Neural cell (in vitro differentiated cells): ENCODE measurements around the gene ZRANB3. TPM values are rescaled to one million over a fixed set of nuclear protein-coding genes. Genes with fewer than 3 reads are reported as not detected.

Source experiments
- H2AFZ ChIP-seq: fragments of 200-600, 300-800 bp; sonication (generic), shearing (Covaris generic); 2 replicates; pipeline ENCODE4 v1.6.0; 2014; ENCODE audit warnings: low read depth, mild to moderate bottlenecking, antibody characterized with exemption, low read length, moderate library complexity
- H3F3A ChIP-seq: fragments of 200-600 bp; shearing (Covaris generic); 2 replicates; pipeline ENCODE4 v1.6.1; 2016; ENCODE audit warnings: mild to moderate bottlenecking, moderate library complexity, mixed read lengths, antibody characterized with exemption, low read length; ENCODE audit not compliant: insufficient read depth, poor library complexity, severe bottlenecking
- H3K27ac ChIP-seq: fragments of 200-600, 300-800 bp; sonication (generic), shearing (Covaris generic); 2 replicates; pipeline ENCODE4 v1.5.1; 2014; ENCODE audit warnings: mild to moderate bottlenecking, low read length, moderate library complexity
- H3K27me3 ChIP-seq: fragments of 300-800, 200-600 bp; sonication (generic), shearing (Covaris generic); 2 replicates; pipeline ENCODE4 v1.6.0; 2014; ENCODE audit warnings: mild to moderate bottlenecking, low read depth, low read length, moderate library complexity; ENCODE audit not compliant: insufficient read depth
- H3K36me3 ChIP-seq: fragments of 300-800, 200-600 bp; sonication (generic), shearing (Covaris generic); 2 replicates; pipeline ENCODE4 v1.5.1; 2014; ENCODE audit warnings: mild to moderate bottlenecking, antibody characterized with exemption, low read length, moderate library complexity; ENCODE audit not compliant: insufficient read depth
- H3K4me2 ChIP-seq: fragments of 300-800, 200-600 bp; sonication (generic), shearing (Covaris generic); 2 replicates; pipeline ENCODE4 v1.6.0; 2014; ENCODE audit warnings: mild to moderate bottlenecking, low read length
- H3K4me3 ChIP-seq: fragments of 300-800, 200-600 bp; sonication (generic), shearing (Covaris generic); 2 replicates; pipeline ENCODE4 v1.5.1; 2014; ENCODE audit warnings: mild to moderate bottlenecking, low read length, moderate library complexity
- H3K79me2 ChIP-seq: fragments of 200-600 bp; shearing (Covaris generic); replicated peaks from 2 replicates; pipeline ENCODE4 v1.6.0; 2014; ENCODE audit warnings: mild to moderate bottlenecking, low read length, moderate library complexity; ENCODE audit not compliant: insufficient read depth
- H3K9ac ChIP-seq: fragments of 300-800, 200-600 bp; sonication (generic), shearing (Covaris generic); 2 replicates; pipeline ENCODE4 v1.6.1; 2016; ENCODE audit warnings: mild to moderate bottlenecking, low read length, mixed read lengths
- H3K9me2 ChIP-seq: fragments of 200-600 bp; shearing (Covaris generic); 2 replicates; pipeline ENCODE4 v1.6.1; 2016; ENCODE audit warnings: mild to moderate bottlenecking, low read length, mixed read lengths; ENCODE audit not compliant: insufficient read depth
- H3K9me3 ChIP-seq: fragments of 200-600, 300-800 bp; sonication (generic), shearing (Covaris generic); 2 replicates; pipeline ENCODE4 v1.6.1; 2016; ENCODE audit warnings: mild to moderate bottlenecking, mixed run types, low read length, moderate library complexity, mixed read lengths
- H4K20me1 ChIP-seq: fragments of 200-600 bp; shearing (Covaris generic); 2 replicates; pipeline ENCODE4 v1.6.1; 2016; ENCODE audit warnings: mild to moderate bottlenecking, mixed run types; ENCODE audit not compliant: insufficient read depth
- EP300 ChIP-seq: fragments of 450-650 bp; conservative IDR thresholded peaks from 2 replicates; pipeline ENCODE4 v1.6.1; 2014; ENCODE audit warnings: antibody characterized with exemption, mild to moderate bottlenecking, moderate library complexity; ENCODE audit not compliant: poor library complexity, severe bottlenecking
- EZH2 ChIP-seq: fragments of 200-600, 300-800 bp; shearing (Covaris generic), sonication (generic); IDR thresholded peaks from 2 replicates; pipeline ENCODE4 v1.6.1; 2014; ENCODE audit warnings: antibody characterized with exemption, low read length, borderline replicate concordance, mild to moderate bottlenecking; ENCODE audit not compliant: insufficient read depth, poor library complexity, severe bottlenecking
- MXI1 ChIP-seq: fragments of 450-650 bp; conservative IDR thresholded peaks from 2 replicates; pipeline ENCODE4 v1.6.1; 2014; ENCODE audit warnings: antibody characterized with exemption, mild to moderate bottlenecking; ENCODE audit not compliant: poor library complexity, severe bottlenecking
- POLR2AphosphoS5 ChIP-seq: IDR thresholded peaks from 2 replicates; pipeline ENCODE4 v1.6.1; 2012
- RAD21 ChIP-seq: fragments of 450-650 bp; conservative IDR thresholded peaks from 2 replicates; pipeline ENCODE4 v1.6.1; 2014; ENCODE audit warnings: antibody characterized with exemption, mild to moderate bottlenecking, moderate library complexity
- SMC3 ChIP-seq: fragments of 450-650 bp; conservative IDR thresholded peaks from 2 replicates; pipeline ENCODE4 v1.6.1; 2014; ENCODE audit warnings: antibody characterized with exemption, mild to moderate bottlenecking, moderate library complexity; ENCODE audit not compliant: poor library complexity
- TAF1 ChIP-seq: IDR thresholded peaks from 2 replicates; pipeline ENCODE4 v1.6.1; 2012; ENCODE audit warnings: low read depth
- polyA plus RNA-seq: library from polyadenylated mRNA; depleted of rRNA; stranded (reverse); fragments of >200 nt; gene quantifications from 2 replicates; pipeline ENCODE4 v1.2.3, GENCODE V29; 2014
- TF ChIP-seq, protein P1 (sequence below): IDR thresholded peaks from 2 replicates; pipeline ENCODE4 v1.6.1; 2012; ENCODE audit warnings: borderline replicate concordance
- TF ChIP-seq, protein P2 (sequence below): fragments of 450-650 bp; IDR thresholded peaks from 2 replicates; pipeline ENCODE4 v1.5.1; 2014; ENCODE audit warnings: antibody characterized with exemption, mild to moderate bottlenecking, moderate library complexity; ENCODE audit not compliant: poor library complexity, severe bottlenecking

Gene ZRANB3
- polyA plus RNA-seq, 1 donor from 2014 or later: 3.5 TPM

DNA sequence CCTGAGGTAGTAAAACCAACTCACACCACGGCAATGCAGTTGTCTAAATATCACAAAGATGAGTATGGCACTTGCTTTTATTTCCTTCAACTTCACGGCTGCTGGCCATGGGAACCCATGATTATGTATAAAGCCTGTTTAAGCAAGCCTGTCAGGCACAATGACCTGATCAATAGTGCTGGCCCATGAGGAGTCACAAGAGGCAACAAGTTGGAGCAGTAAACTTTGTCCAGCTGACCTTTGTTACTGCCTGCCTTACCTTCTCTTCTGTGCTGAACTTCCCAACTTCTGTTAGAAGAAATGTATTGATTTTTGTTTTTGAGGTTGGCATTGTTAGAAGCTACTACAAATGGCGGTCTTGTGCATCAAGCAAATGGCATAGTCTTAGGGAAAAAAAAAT is 327.1 kb downstream of the ZRANB3 start:
- Histone ChIP-seq H3F3A (no peaks in the 10 kb centered on the region), H2AFZ (no peak overlapping the region), H3K27ac (no peak overlapping the region), H3K4me2 (no peak overlapping the region), H4K20me1 (no peaks in the 10 kb centered on the region), H3K9ac (no peak overlapping the region), H3K4me3 (no peak overlapping the region), H3K27me3 (no peaks in the 10 kb centered on the region), H3K36me3 (no peaks in the 10 kb centered on the region), H3K79me2 (no peaks in the 10 kb centered on the region), H3K9me3 (no peaks in the 10 kb centered on the region), H3K9me2 (no peaks in the 10 kb centered on the region)
- no peak for TF ChIP-seq MXI1
- no peak for TF ChIP-seq EP300
- no peak for TF ChIP-seq POLR2AphosphoS5
- no peak for TF ChIP-seq TAF1
- TF ChIP-seq EZH2: no peak
- TF ChIP-seq, protein P1, sequence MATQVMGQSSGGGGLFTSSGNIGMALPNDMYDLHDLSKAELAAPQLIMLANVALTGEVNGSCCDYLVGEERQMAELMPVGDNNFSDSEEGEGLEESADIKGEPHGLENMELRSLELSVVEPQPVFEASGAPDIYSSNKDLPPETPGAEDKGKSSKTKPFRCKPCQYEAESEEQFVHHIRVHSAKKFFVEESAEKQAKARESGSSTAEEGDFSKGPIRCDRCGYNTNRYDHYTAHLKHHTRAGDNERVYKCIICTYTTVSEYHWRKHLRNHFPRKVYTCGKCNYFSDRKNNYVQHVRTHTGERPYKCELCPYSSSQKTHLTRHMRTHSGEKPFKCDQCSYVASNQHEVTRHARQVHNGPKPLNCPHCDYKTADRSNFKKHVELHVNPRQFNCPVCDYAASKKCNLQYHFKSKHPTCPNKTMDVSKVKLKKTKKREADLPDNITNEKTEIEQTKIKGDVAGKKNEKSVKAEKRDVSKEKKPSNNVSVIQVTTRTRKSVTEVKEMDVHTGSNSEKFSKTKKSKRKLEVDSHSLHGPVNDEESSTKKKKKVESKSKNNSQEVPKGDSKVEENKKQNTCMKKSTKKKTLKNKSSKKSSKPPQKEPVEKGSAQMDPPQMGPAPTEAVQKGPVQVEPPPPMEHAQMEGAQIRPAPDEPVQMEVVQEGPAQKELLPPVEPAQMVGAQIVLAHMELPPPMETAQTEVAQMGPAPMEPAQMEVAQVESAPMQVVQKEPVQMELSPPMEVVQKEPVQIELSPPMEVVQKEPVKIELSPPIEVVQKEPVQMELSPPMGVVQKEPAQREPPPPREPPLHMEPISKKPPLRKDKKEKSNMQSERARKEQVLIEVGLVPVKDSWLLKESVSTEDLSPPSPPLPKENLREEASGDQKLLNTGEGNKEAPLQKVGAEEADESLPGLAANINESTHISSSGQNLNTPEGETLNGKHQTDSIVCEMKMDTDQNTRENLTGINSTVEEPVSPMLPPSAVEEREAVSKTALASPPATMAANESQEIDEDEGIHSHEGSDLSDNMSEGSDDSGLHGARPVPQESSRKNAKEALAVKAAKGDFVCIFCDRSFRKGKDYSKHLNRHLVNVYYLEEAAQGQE: no peak
- no peak for TF ChIP-seq RAD21

DNA sequence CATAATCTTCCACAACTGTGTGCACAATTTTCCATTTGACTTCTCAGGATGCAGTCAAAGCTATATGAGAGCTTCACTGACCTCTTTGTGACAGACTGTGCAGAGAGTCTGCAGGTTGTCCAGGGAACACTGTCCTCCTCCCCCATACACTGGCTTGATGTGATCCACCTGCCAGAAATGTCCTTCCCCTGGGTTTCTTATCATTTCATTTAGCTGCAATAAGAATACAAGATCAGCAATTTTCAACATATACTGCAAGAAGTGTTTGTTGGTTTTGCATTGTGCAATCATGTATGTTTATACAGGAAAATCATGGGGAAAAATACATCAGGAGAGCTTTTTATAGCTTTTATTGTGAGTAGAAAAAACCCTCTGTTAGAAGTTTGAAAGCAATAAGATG is 328.3 kb downstream of the ZRANB3 start:
- Histone ChIP-seq H3K4me3 (no peak overlapping the region), H3K27ac (no peak overlapping the region), H3K9ac (no peak overlapping the region), H3K9me3 (no peaks in the 10 kb centered on the region), H3K36me3 (no peaks in the 10 kb centered on the region), H4K20me1 (no peaks in the 10 kb centered on the region), H2AFZ (no peak overlapping the region), H3K9me2 (no peaks in the 10 kb centered on the region), H3F3A (no peaks in the 10 kb centered on the region), H3K79me2 (no peaks in the 10 kb centered on the region), H3K27me3 (no peaks in the 10 kb centered on the region), H3K4me2 (no peak overlapping the region)
- no peak for TF ChIP-seq EZH2
- TF ChIP-seq MXI1: no peak
- TF ChIP-seq, protein P2, sequence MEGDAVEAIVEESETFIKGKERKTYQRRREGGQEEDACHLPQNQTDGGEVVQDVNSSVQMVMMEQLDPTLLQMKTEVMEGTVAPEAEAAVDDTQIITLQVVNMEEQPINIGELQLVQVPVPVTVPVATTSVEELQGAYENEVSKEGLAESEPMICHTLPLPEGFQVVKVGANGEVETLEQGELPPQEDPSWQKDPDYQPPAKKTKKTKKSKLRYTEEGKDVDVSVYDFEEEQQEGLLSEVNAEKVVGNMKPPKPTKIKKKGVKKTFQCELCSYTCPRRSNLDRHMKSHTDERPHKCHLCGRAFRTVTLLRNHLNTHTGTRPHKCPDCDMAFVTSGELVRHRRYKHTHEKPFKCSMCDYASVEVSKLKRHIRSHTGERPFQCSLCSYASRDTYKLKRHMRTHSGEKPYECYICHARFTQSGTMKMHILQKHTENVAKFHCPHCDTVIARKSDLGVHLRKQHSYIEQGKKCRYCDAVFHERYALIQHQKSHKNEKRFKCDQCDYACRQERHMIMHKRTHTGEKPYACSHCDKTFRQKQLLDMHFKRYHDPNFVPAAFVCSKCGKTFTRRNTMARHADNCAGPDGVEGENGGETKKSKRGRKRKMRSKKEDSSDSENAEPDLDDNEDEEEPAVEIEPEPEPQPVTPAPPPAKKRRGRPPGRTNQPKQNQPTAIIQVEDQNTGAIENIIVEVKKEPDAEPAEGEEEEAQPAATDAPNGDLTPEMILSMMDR: no peak
- TF ChIP-seq EP300: no peak
- TF ChIP-seq RAD21: no peak
- no peak for TF ChIP-seq SMC3
- TF ChIP-seq TAF1: no peak
- TF ChIP-seq POLR2AphosphoS5: no peak
- TF ChIP-seq, protein P1: no peak
